MCF 10A (cell line): ENCODE results near the gene ZNF470. TPM values are rescaled to one million over a fixed set of nuclear protein-coding genes. Genes with fewer than 3 reads are reported as not detected.

Experiments
- BruUV-seq: library from RNA; stranded (reverse); fragments of 400-500 nt; replicated peaks from 2 replicates; lab custom pipeline; 2021; lab: Mats Ljungman, UMichigan
- CTCF ChIA-PET: fragments of 300-600 bp; sonication (Branson Sonifier 250); formaldehyde crosslinking; extraction: SDS; loops from one replicate; lab custom pipeline; 2021; ENCODE audit warnings: antibody characterized with exemption, inconsistent platforms; lab: Yijun Ruan, JAX
- POLR2A ChIA-PET: fragments of 300-600, 350-650 bp; sonication (Branson Sonifier 250); formaldehyde crosslinking; extraction: SDS; loops from one replicate; lab custom pipeline; 2020; ENCODE audit warnings: antibody characterized with exemption, inconsistent platforms; lab: Yijun Ruan, JAX
- DNase-seq: peaks from one replicate; pipeline ENCODE4 v3.0.0-alpha.2; 2018; ENCODE audit not compliant: unreplicated experiment
- H3K27ac Mint-ChIP-seq: one replicate; pipeline ENCODE4 v1.8.0; 2022; ENCODE audit warnings: mild to moderate bottlenecking, low read depth, mixed read lengths; ENCODE audit not compliant: unreplicated experiment
- H3K27me3 Mint-ChIP-seq: one replicate; pipeline ENCODE4 v1.8.0; 2022; ENCODE audit warnings: mixed read lengths; ENCODE audit not compliant: insufficient read depth, unreplicated experiment
- H3K36me3 Mint-ChIP-seq: one replicate; pipeline ENCODE4 v1.8.0; 2022; ENCODE audit warnings: mild to moderate bottlenecking, moderate library complexity, mixed read lengths; ENCODE audit not compliant: insufficient read depth, unreplicated experiment
- H3K4me1 Mint-ChIP-seq: one replicate; pipeline ENCODE4 v1.8.0; 2022; ENCODE audit warnings: mixed read lengths; ENCODE audit not compliant: insufficient read depth, unreplicated experiment
- H3K4me3 Mint-ChIP-seq: one replicate; pipeline ENCODE4 v1.8.0; 2022; ENCODE audit warnings: mild to moderate bottlenecking, moderate library complexity, mixed read lengths; ENCODE audit not compliant: unreplicated experiment
- H3K9me3 Mint-ChIP-seq: one replicate; pipeline ENCODE4 v1.8.0; 2022; ENCODE audit warnings: mixed read lengths; ENCODE audit not compliant: unreplicated experiment
- CTCF ChIP-seq: fragments of 200-600 bp; IDR thresholded peaks from one replicate; pipeline ENCODE4 v1.8.0; 2022; ENCODE audit warnings: antibody characterized with exemption, mild to moderate bottlenecking; ENCODE audit not compliant: unreplicated experiment
- intact Hi-C: fragments of 100-400 bp; cut with micrococcal nuclease; formaldehyde crosslinking; loops from 2 replicates; pipeline ENCODE4 v1.14.1; 2022
- total RNA-seq: library from RNA; stranded (reverse); gene quantifications from 2 replicates; pipeline ENCODE4 v1.2.3, GENCODE V29; 2022

The ZNF470 gene
- total RNA-seq, 1 experiment from 2014 or later: not detected

- H3K9me3 Mint-ChIP-seq: peaks cover 32% of the 10 kb centered on the region
- intact Hi-C loops: no loop called here
- no peak for DNase-seq
- H3K27me3 Mint-ChIP-seq: no peaks in the 10 kb centered on the region
- no peaks in the 10 kb centered on the region for H3K4me1 Mint-ChIP-seq
- H3K27ac Mint-ChIP-seq: no peak overlapping the region
- no peak overlapping the region for H3K4me3 Mint-ChIP-seq
- no peak for TF ChIP-seq CTCF
- POLR2A ChIA-PET: no interaction called here
- H3K36me3 Mint-ChIP-seq: peaks cover 22% of the 10 kb centered on the region
- no TSS peak for BruUV-seq
- CTCF ChIA-PET: no interaction called here
Observed at GRCh38 chr19:56617531-56617930, 50.3 kb downstream of the ZNF470 start.

DNA sequence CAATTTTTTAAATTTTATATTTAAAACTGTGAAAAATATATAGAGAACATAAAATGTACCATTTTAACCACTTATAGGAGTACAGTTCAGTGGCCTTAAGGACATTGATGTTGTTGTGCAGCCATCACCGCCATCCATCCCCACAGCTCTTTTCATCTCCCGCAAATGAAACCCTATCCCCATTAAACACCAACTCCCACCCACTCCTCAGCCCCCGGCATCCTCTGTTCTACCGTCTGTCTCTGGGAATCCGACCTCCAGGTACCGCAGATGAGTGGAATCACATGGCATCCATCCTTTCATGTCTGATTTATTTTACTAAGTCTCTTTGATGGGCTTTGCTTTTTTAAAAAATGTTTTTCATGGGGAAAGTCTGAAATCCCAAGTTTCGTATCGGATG lies 51.9 kb downstream of the ZNF470 start:
- peaks cover 22% of the 10 kb centered on the region for H3K36me3 Mint-ChIP-seq
- no peaks in the 10 kb centered on the region for H3K27me3 Mint-ChIP-seq
- H3K9me3 Mint-ChIP-seq: peaks cover 25% of the 10 kb centered on the region
- H3K4me3 Mint-ChIP-seq: no peak overlapping the region
- no peak overlapping the region for H3K27ac Mint-ChIP-seq
- DNase-seq: no peak
- H3K4me1 Mint-ChIP-seq: no peaks in the 10 kb centered on the region
- BruUV-seq: no TSS peak
- CTCF ChIA-PET: no interaction called here
- POLR2A ChIA-PET: no interaction called here
- TF ChIP-seq CTCF: no peak
- intact Hi-C loops: no loop called here

GRCh38 chr19:56622374-56622773 lies 55.1 kb downstream of the ZNF470 start:
- DNase-seq: no peak
- ChIA-PET POLR2A (no interaction called here), CTCF (no interaction called here)
- H3K4me1 Mint-ChIP-seq: no peaks in the 10 kb centered on the region
- intact Hi-C loops: no loop called here
- TF ChIP-seq CTCF: no peak
- H3K4me3 Mint-ChIP-seq: no peak overlapping the region
- H3K36me3 Mint-ChIP-seq: peaks cover 25% of the 10 kb centered on the region
- H3K27me3 Mint-ChIP-seq: no peaks in the 10 kb centered on the region
- peaks cover 22% of the 10 kb centered on the region for H3K9me3 Mint-ChIP-seq
- BruUV-seq: no TSS peak
- H3K27ac Mint-ChIP-seq: no peak overlapping the region

GRCh38 chr19:56623006-56623405 lies 55.7 kb downstream of the ZNF470 start:
- DNase-seq: no peak
- Mint-ChIP-seq H3K4me3 (no peak overlapping the region), H3K36me3 (peaks cover 19% of the 10 kb centered on the region), H3K27me3 (no peaks in the 10 kb centered on the region), H3K4me1 (no peaks in the 10 kb centered on the region), H3K27ac (no peak overlapping the region), H3K9me3 (peaks cover 20% of the 10 kb centered on the region)
- no peak for TF ChIP-seq CTCF
- intact Hi-C loops: no loop called here
- no TSS peak for BruUV-seq
- POLR2A ChIA-PET: no interaction called here
- CTCF ChIA-PET: no interaction called here
